ENCODE measurements around the gene SLC29A3. TPM values are rescaled to one million over a fixed set of nuclear protein-coding genes. Genes with fewer than 3 reads are reported as not detected.

The SLC29A3 gene
- total and polyA plus RNA-seq, 10 of the 15 experiments (the other 5 are each of a cell fraction or from before 2014, with no cell fraction given): 1.5 to 4.0 (median 2.7) TPM

DNA sequence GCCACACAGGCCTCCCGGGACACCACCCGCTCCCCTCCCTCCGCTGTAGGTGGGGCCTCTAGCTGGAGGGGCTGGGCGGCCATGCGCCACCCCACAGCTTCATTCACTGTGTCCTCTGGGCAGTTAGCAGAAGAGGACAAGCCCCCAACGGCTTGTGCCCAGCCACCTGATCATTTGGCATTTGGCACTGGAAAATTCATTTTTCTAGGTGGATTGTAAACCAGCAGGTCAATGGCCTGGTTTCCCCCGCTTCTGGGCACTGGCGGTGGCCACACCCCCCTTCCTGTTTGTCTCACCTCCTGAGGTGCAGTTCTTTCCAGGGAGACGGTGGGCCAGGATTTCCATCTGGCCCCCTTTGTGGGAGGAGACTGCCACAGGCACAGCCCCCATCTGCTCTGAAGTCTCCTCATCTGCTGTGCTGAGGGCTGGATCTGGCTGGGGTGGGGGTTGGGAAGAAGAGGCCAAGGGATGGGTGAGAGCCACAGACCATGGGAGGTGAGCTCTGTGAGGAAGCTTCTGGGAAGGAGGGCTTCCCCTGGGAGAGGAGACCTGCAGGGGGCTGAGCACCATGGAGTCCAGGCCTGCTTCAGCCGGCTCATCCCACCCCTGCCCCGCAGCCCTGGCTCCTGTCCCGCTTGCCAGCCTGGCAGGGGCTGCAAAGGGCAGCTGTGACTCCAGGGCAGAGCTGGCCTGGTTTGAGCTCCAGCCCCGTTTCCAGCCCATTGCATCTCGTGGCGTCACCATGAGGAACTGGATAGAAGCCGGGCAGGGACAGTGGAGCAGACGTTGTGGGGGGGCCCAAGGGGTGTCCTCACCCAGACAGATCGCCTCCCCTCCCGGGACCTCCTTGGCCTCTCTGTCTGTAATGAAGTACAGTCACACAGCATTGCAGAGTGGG is 40.1 kb upstream of the SLC29A3 start (continued):
- TF ChIP-seq TBL1XR1 (IDR thresholded peaks at IDR 0.05; ENCODE audit: low read depth, low read length) (no peak), ZNF207 (IDR thresholded peaks at IDR 0.05; ENCODE audit: borderline replicate concordance) (no peak), SMC3 (IDR thresholded peaks at IDR 0.05; ENCODE audit: borderline replicate concordance, low read length) (no peak), SMARCA5 (IDR thresholded peaks at IDR 0.05) (no peak), ZNF274 (IDR thresholded peaks at IDR 0.05; ENCODE audit: insufficient read depth, insufficient read length) (no peak), WRNIP1 (IDR thresholded peaks at IDR 0.05; ENCODE audit: borderline replicate concordance, low read depth, low read length) (no peak), LARP7 (IDR thresholded peaks at IDR 0.05) (no peak)
- TF ChIP-seq, protein P1, sequence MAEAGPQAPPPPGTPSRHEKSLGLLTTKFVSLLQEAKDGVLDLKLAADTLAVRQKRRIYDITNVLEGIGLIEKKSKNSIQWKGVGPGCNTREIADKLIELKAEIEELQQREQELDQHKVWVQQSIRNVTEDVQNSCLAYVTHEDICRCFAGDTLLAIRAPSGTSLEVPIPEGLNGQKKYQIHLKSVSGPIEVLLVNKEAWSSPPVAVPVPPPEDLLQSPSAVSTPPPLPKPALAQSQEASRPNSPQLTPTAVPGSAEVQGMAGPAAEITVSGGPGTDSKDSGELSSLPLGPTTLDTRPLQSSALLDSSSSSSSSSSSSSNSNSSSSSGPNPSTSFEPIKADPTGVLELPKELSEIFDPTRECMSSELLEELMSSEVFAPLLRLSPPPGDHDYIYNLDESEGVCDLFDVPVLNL (IDR thresholded peaks at IDR 0.05; ENCODE audit: low read depth, low read length): no peak

DNA sequence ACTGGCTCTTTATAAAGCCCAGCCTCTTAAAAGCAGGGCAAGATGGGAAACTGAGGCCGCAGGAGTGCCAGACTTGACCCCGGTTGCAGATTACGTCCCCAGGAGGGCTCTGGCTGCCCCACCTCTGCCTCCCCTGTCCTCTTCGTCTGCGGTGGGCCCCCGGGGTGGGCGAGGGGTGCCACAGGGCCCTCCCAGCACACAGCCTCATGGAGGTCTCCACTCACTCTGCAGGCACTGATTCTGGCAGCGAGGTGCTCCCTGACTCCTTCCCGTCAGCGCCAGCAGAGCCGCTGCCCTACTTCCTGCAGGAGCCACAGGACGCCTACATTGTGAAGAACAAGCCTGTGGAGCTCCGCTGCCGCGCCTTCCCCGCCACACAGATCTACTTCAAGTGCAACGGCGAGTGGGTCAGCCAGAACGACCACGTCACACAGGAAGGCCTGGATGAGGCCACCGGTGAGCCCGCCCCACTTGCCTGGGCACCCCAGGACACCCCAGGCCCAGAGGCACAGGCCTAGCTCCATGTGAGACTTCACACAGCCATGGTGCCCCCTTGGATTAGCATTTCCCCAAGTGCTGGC is 39.4 kb upstream of the SLC29A3 start:
- SMC1A ChIA-PET (ENCODE audit: uncharacterized antibody, unreplicated experiment): no interaction called here
- Histone ChIP-seq H3K4me3 (no peak overlapping the region), H4K20me1 (ENCODE audit: control insufficient read depth, insufficient read depth) (no peaks in the 10 kb centered on the region), H3K36me3 (ENCODE audit: control insufficient read depth in 2 of 2, insufficient read depth in 2 of 2, low read length in 1 of 2) (no peaks in the 10 kb centered on the region), H3K27ac (ENCODE audit: control insufficient read depth, insufficient read depth) (no peak overlapping the region), H3K4me1 (ENCODE audit: control insufficient read depth, insufficient read depth, low read length) (no peaks in the 10 kb centered on the region), H3K4me2 (ENCODE audit: control insufficient read depth, insufficient read depth) (no peak overlapping the region), H3K27me3 (replicated peaks in 1 of 2; ENCODE audit: control insufficient read depth in 2 of 2, insufficient read depth in 2 of 2, low read length in 1 of 2) (no peaks in the 10 kb centered on the region; a peak in 1 of 4 replicates), H3K9me3 (replicated peaks; ENCODE audit: control insufficient read depth, insufficient read depth, low read length) (no peaks in the 10 kb centered on the region; the same call in 2 of the 3 replicates), H3K9ac (ENCODE audit: control insufficient read depth, insufficient read depth, low read length) (no peak overlapping the region), H2AFZ (ENCODE audit: control insufficient read depth, low read depth, low read length) (no peak overlapping the region), H3K79me2 (ENCODE audit: control insufficient read depth, insufficient read depth, low read length) (no peaks in the 10 kb centered on the region)
- CTCF ChIA-PET: interaction anchor here (1.0 kb wide), 1 partner anchor 10 kb away, joined by 3 read pairs; no protein-coding TSS in a partner anchor
- RAD21 ChIA-PET (ENCODE audit: unreplicated experiment): no interaction called here
- no TSS peak for BruUV-seq (replicated peaks)
- POLR2A ChIA-PET: no interaction called here
- DNase-seq (ENCODE audit: low read depth, low spot score) (no peak), FAIRE-seq (no peak), ATAC-seq (no peak; the same call in 2 of the 3 replicates)
- intact Hi-C loops (cut with micrococcal nuclease; ENCODE audit: unreplicated experiment) (no loop called here), in situ Hi-C loops (cut with MboI) (no loop called here)
- 34% methylated on average over 22 of the region's 22 CpGs for WGBS (ENCODE audit: insufficient coverage, insufficient replicate concordance, low lambda C conversion rate, missing lambda C conversion rate)
- TF ChIP-seq RELA (IDR thresholded peaks at IDR 0.05; ENCODE audit: borderline replicate concordance, partially characterized antibody): no peak
- no peak for TF ChIP-seq STAT1 (conservative IDR thresholded peaks at IDR 0.05)
- TF ChIP-seq ZNF274 (IDR thresholded peaks at IDR 0.05; ENCODE audit: insufficient read depth, insufficient read length): no peak
- no peak for TF ChIP-seq FOXK2 (IDR thresholded peaks at IDR 0.05)
- no peak for TF ChIP-seq STAT3 (IDR thresholded peaks at IDR 0.05; ENCODE audit: low read depth, low read length)
- no peak for TF ChIP-seq IRF3 (IDR thresholded peaks at IDR 0.05)
- TF ChIP-seq, protein P2, sequence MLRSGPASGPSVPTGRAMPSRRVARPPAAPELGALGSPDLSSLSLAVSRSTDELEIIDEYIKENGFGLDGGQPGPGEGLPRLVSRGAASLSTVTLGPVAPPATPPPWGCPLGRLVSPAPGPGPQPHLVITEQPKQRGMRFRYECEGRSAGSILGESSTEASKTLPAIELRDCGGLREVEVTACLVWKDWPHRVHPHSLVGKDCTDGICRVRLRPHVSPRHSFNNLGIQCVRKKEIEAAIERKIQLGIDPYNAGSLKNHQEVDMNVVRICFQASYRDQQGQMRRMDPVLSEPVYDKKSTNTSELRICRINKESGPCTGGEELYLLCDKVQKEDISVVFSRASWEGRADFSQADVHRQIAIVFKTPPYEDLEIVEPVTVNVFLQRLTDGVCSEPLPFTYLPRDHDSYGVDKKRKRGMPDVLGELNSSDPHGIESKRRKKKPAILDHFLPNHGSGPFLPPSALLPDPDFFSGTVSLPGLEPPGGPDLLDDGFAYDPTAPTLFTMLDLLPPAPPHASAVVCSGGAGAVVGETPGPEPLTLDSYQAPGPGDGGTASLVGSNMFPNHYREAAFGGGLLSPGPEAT (IDR thresholded peaks at IDR 0.05; ENCODE audit: low read depth): no peak

All from GM12878 (cell line).